ENCODE results near the gene C9. TPM values are rescaled to one million over a fixed set of nuclear protein-coding genes. Genes with fewer than 3 reads are reported as not detected.

Gene C9
- total and polyA plus RNA-seq, 12 donors, result 0.17 TPM; not detected in 11

DNA sequence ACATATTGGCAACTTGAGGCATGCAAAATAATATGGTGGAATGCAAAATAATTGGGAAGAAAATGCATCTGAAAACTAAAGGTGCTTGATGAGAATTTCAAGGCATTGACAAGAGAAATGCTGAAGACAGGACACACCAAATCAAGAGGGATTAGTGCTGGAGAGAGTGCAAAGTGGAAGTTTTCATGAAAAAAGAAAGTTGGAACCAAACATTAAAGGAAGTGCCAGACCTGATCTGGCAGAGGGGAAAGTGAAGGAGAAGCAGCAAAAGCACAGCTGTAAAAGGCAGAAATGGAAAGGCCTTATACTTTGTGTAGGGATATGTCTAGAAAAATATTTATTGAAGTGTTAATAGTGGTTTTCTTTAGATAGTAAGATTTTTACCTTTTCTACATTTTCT, 109.6 kb downstream of the C9 start:
- no peak for DNase-seq
- Histone ChIP-seq H3K4me3 (no peak overlapping the region), H3K27ac (no peak overlapping the region), H3K36me3 (peaks cover 0 to 9% (median 0%) of the 10 kb centered on the region in 9 donors), H3K9me3 (peaks cover 0 to 7% (median 0%) of the 10 kb centered on the region in 11 donors), H3K27me3 (peaks cover 0 to 5% (median 0%) of the 10 kb centered on the region in 7 donors), H3K4me1 (peaks cover 0 to 49% (median 0%) of the 10 kb centered on the region in 9 donors)
- ATAC-seq, result no peak
- intact Hi-C loops (cut with DNase I), result no loop called here
- TF ChIP-seq, protein P1, sequence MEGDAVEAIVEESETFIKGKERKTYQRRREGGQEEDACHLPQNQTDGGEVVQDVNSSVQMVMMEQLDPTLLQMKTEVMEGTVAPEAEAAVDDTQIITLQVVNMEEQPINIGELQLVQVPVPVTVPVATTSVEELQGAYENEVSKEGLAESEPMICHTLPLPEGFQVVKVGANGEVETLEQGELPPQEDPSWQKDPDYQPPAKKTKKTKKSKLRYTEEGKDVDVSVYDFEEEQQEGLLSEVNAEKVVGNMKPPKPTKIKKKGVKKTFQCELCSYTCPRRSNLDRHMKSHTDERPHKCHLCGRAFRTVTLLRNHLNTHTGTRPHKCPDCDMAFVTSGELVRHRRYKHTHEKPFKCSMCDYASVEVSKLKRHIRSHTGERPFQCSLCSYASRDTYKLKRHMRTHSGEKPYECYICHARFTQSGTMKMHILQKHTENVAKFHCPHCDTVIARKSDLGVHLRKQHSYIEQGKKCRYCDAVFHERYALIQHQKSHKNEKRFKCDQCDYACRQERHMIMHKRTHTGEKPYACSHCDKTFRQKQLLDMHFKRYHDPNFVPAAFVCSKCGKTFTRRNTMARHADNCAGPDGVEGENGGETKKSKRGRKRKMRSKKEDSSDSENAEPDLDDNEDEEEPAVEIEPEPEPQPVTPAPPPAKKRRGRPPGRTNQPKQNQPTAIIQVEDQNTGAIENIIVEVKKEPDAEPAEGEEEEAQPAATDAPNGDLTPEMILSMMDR (IDR thresholded peaks at IDR 0.05), result no peak

DNA sequence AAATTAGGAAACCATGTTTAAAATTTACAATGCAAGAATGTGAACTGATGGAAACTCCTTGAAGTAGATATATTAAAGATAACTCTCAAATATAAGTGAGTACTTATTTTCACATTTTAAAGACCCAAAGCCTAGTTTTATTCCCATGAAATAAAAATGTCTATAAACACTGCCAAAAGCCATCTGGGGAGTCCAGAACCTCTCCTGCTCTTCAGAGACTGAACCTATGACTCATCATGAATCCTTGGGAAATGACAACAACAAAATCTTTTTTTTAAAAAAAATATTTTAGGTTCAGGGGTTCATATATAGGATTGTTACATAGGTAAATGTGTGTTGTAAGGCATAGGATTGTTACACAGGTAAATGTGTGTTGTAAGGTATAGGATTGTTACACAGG, 111.1 kb downstream of the C9 start:
- peaks cover 0 to 8% (median 0%) of the 10 kb centered on the region in 11 donors for H3K9me3 ChIP-seq
- no peak overlapping the region for H3K4me3 ChIP-seq
- H3K36me3 ChIP-seq, result peaks cover 0 to 17% (median 0%) of the 10 kb centered on the region in 9 donors
- H3K27ac ChIP-seq, result no peak overlapping the region
- TF ChIP-seq, protein P1 (IDR thresholded peaks at IDR 0.05), result no peak
- ATAC-seq (no peak), DNase-seq (no peak)
- H3K4me1 ChIP-seq, result peaks cover 0 to 49% (median 0%) of the 10 kb centered on the region in 9 donors
- intact Hi-C loops (cut with DNase I), result no loop called here
- H3K27me3 ChIP-seq, result peaks cover 0 to 5% (median 0%) of the 10 kb centered on the region in 7 donors

DNA sequence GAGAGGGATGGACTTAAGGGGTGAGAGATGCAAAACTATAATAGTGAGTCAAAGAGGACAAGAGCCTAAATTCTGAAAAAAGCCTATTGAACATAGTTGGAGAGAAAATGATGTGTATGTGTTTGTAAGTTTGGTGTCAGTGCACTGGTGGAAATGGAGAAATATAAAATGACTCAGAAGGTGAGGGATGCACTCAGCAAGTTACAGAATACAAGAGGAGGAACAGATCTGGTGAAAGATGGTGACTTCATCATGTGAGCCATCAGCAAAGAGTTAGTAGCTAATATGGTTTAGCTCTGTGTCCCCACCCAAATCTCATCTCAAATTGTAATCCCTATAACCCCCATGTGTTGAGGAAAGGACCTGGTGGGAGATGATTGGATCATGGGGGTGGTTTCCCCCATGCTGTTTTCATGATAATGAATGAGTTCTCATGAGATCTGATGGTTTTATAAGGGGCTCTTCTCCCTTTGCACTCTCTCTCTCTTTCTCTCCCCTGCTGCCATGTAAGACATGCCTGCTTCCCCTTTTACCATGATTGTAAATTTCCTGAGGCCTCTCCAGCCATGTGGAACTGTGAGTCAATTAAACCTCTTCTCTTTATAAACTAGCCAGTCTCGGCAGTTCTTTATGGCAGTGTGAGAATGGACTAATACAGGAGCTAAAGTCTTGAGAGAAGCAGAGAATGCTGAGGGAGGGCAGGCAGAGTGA, 114.6 kb downstream of the C9 start:
- WGBS, 2 donors, result 78 to 86% methylated on average over 1 of the region's 1 CpG
- Histone ChIP-seq H3K36me3 (peaks cover 0 to 29% (median 0%) of the 10 kb centered on the region in 9 donors), H3K9me3 (peaks cover 0 to 8% (median 0%) of the 10 kb centered on the region in 11 donors), H3K27me3 (peaks cover 0 to 3% (median 0%) of the 10 kb centered on the region in 7 donors), H3K4me3 (no peak overlapping the region), H3K27ac (no peak overlapping the region), H3K4me1 (peaks cover 0 to 22% (median 0%) of the 10 kb centered on the region in 9 donors)
- TF ChIP-seq, protein P1 (IDR thresholded peaks at IDR 0.05), result no peak
- no peak for ATAC-seq
- no peak for DNase-seq
- intact Hi-C loops (cut with DNase I), result no loop called here

DNA sequence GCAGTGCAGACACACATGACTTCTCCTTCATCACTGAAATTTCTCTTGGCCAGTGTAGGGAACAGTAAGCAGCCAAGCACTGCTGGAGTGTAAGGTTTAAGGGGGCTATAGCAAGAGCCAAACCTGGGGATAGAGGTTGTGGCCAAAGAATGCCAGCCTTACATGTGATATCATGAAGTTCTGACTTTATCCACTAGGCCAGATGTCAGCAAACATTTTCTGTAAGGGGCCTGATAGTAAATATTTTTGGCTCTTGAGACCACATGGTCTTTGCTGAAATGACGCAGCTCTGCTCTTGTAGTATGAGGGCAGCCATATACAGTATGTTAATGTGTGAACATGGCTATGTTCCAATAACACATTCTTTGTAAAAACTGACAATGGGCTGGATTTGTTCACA, 115.2 kb downstream of the C9 start:
- H3K9me3 ChIP-seq, result peaks cover 0 to 8% (median 0%) of the 10 kb centered on the region in 11 donors
- intact Hi-C loops (cut with DNase I), result no loop called here

More for the DNA sequence above, 115.2 kb downstream of the C9 start:
- no peak overlapping the region for H3K27ac ChIP-seq
- H3K4me1 ChIP-seq, result peaks cover 0 to 16% (median 0%) of the 10 kb centered on the region in 9 donors
- DNase-seq (no peak), ATAC-seq (no peak)
- peaks cover 0 to 3% (median 0%) of the 10 kb centered on the region in 7 donors for H3K27me3 ChIP-seq
- TF ChIP-seq, protein P1 (IDR thresholded peaks at IDR 0.05), result no peak
- no peak overlapping the region for H3K4me3 ChIP-seq
- peaks cover 0 to 29% (median 0%) of the 10 kb centered on the region in 9 donors for H3K36me3 ChIP-seq
- 85 to 87% methylated on average over 1 of the region's 1 CpG for WGBS, 2 donors
